Heart left ventricle (tissue), 16 donors: Measurements from ENCODE around the gene CTDP1. TPM values are rescaled to one million over a fixed set of nuclear protein-coding genes. Genes with fewer than 3 reads are reported as not detected.

Source experiments
- ATAC-seq, 4 donors: fragments of 200-7000 bp; cut with Tn5 transposase; one replicate each; pipeline ENCODE4 v1.9.1; 2020 to 2022; ENCODE audit warnings: moderate library complexity in 4 of 4, mild to moderate bottlenecking in 3 of 4, moderate number of reproducible peaks in 1 of 4
- DNase-seq, 5 donors: peaks; one replicate each; pipeline ENCODE4 v3.0.0-alpha.2; 2020
- H3K27ac ChIP-seq, 12 donors: fragments of 200-600 bp; sonication (generic) in 4 of 12; one replicate each; pipeline versions ENCODE4 v1.5.0 to v1.8.0; 2016 to 2022; ENCODE audit warnings: mild to moderate bottlenecking in 2 of 12
- H3K27me3 ChIP-seq, 9 donors: fragments of 200-600 bp; sonication (generic) in 2 of 9; one replicate each; pipeline versions ENCODE4 v1.5.1 to v1.8.0; 2016 to 2022; ENCODE audit warnings: mild to moderate bottlenecking in 3 of 9
- H3K36me3 ChIP-seq, 9 donors: fragments of 200-600 bp; sonication (generic) in 2 of 9; one replicate each; pipeline versions ENCODE4 v1.5.0 to v1.8.0; 2018 to 2022; ENCODE audit warnings: mild to moderate bottlenecking in 2 of 9
- H3K4me1 ChIP-seq, 12 donors: fragments of 200-600 bp; sonication (generic) in 4 of 12; one replicate each; pipeline versions ENCODE4 v1.5.0 to v1.8.0; 2016 to 2022; ENCODE audit warnings: mild to moderate bottlenecking in 3 of 12
- H3K4me3 ChIP-seq, 12 donors: fragments of 200-600 bp; sonication (generic) in 4 of 12; one replicate each; pipeline versions ENCODE4 v1.5.0 to v1.8.0; 2017 to 2022; ENCODE audit warnings: mild to moderate bottlenecking in 9 of 12, moderate library complexity in 4 of 12
- H3K9me3 ChIP-seq, 12 donors: fragments of 200-600 bp; sonication (generic) in 4 of 12; one replicate each; pipeline versions ENCODE4 v1.5.0 to v1.8.0; 2016 to 2022; ENCODE audit warnings: mild to moderate bottlenecking in 1 of 12
- POLR2A ChIP-seq, 2 donors: fragments of 450-650 bp; IDR thresholded peaks; one replicate each; pipeline ENCODE4 v1.6.1; 2017; ENCODE audit warnings: antibody characterized with exemption in 2 of 2, mild to moderate bottlenecking in 2 of 2, moderate library complexity in 2 of 2
- WGBS, 4 donors: extraction: QIAGEN DNeasy Blood & Tissue Kit in 2 of 4; methylation state at CpG; one replicate each; pipeline versions ENCODE4 v1.1.5 to v1.1.7; 2013 to 2018; 5-methylcytosine and 5-hydroxymethylcytosine counted together
- intact Hi-C, 10 donors: fragments of 100-400 bp; cut with DNase I; formaldehyde crosslinking; loops; one replicate each; pipeline versions ENCODE4 v1.11.1 to v1.14.2; 2022
- polyA plus RNA-seq, 2 donors: library from polyadenylated mRNA; stranded (reverse); fragments of 200-250 nt; gene quantifications; one replicate each; pipeline ENCODE4 v1.2.3, GENCODE V29; 2013
- total RNA-seq, 9 donors: library from RNA; depleted of rRNA in 2 of 9; stranded (reverse); fragments of >200 nt in 2 of 9; fragmentation: NEBNext Ultra II Directional in 3 of 9; extraction: Animal tissue kit (Norgen Biotek cat#: 25700) in 3 of 9; gene quantifications; one replicate each; pipeline versions ENCODE4 v1.1.0 to v1.2.4, GENCODE V29; 2016 to 2023
- TF ChIP-seq, protein P1 (sequence below), 12 donors: fragments of 200-600 bp; sonication (generic) in 4 of 12; IDR thresholded peaks; one replicate each; pipeline versions ENCODE4 v1.5.0 to v1.8.0; 2018 to 2022; ENCODE audit warnings: antibody characterized with exemption in 12 of 12, mild to moderate bottlenecking in 5 of 12
- donor health status: ischemic (EF 13 %, LVEDD 7.1; RV severe dilation, severe dysfunction).
- donor health status: healthy with polysubstance abuse.
- donor health status: DM: no; HTN: yes; CAD: no.
- donor health status: DM: no; HTN: no; CAD: no.
- donor health status: ischemic (EF 25% LVEDD 6.9; RV normal size, moderate dysfunction).
- donor health status: ischemic (EF 25% LVEDD 5.7; RV mildly dilated, moderate dysfunction).
- donor health status: healthy.
- donor health status: DM: yes; HTN: yes; CAD: no.
- donor health status: ischemic (EF 35%, LVEDD 5.7; RV mildly dilated, moderate dysfunction).
- donor health status: nonischemic (EF 11% LVEDD 7.7; RV severe dilation, severe dysfunction).
- donor health status: DM: yes; HTN: yes; CAD: no.
- donor health status: PGD.
- donor health status: ischemic (EF 29% LVEDD 5.4; RV normal size, mild dysfunction).
- donor health status: nonischemic (EF 23%, LVEDD 6.1; RV moderate dilation, normal function).

The CTDP1 gene
- total and polyA plus RNA-seq, 11 donors: 6.0 to 17.1 (median 10.3) TPM

DNA sequence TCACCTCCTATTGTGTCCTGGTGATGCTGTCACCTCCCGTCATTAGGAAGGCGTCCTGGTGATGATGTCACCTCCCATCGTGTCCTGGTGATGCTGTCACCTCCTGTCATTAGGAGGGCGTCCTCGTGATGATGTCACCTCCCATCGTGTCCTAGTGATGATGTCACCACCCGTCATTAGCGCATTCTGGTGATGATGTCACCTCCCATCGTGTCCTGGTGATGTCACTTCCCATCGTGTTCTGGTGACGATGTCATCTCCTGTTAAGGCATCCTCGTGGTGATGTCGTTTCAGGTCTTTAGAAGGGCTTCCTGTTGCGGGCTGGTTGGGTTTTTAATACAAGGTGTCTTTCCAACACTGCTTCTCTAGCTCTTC lies 40.7 kb downstream of the CTDP1 start:
- TF ChIP-seq, protein P1, sequence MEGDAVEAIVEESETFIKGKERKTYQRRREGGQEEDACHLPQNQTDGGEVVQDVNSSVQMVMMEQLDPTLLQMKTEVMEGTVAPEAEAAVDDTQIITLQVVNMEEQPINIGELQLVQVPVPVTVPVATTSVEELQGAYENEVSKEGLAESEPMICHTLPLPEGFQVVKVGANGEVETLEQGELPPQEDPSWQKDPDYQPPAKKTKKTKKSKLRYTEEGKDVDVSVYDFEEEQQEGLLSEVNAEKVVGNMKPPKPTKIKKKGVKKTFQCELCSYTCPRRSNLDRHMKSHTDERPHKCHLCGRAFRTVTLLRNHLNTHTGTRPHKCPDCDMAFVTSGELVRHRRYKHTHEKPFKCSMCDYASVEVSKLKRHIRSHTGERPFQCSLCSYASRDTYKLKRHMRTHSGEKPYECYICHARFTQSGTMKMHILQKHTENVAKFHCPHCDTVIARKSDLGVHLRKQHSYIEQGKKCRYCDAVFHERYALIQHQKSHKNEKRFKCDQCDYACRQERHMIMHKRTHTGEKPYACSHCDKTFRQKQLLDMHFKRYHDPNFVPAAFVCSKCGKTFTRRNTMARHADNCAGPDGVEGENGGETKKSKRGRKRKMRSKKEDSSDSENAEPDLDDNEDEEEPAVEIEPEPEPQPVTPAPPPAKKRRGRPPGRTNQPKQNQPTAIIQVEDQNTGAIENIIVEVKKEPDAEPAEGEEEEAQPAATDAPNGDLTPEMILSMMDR (IDR thresholded peaks at IDR 0.05): no peak
- TF ChIP-seq POLR2A (IDR thresholded peaks at IDR 0.05): no peak
- DNase-seq (peak in 1 of 5 donors; percentile 7), ATAC-seq (no peak)
- 88 to 94% (median 89%) methylated on average over 9 to 14 of the region's 14 CpGs for WGBS, 4 donors
- no peak overlapping the region for H3K27ac ChIP-seq
- intact Hi-C loops: no loop called here
- no peaks in the 10 kb centered on the region for H3K9me3 ChIP-seq
- H3K4me1 ChIP-seq: no peaks in the 10 kb centered on the region
- peaks cover 0 to 84% (median 59%) of the 10 kb centered on the region in 9 donors for H3K36me3 ChIP-seq
- H3K27me3 ChIP-seq: no peaks in the 10 kb centered on the region
- H3K4me3 ChIP-seq: no peak overlapping the region

DNA sequence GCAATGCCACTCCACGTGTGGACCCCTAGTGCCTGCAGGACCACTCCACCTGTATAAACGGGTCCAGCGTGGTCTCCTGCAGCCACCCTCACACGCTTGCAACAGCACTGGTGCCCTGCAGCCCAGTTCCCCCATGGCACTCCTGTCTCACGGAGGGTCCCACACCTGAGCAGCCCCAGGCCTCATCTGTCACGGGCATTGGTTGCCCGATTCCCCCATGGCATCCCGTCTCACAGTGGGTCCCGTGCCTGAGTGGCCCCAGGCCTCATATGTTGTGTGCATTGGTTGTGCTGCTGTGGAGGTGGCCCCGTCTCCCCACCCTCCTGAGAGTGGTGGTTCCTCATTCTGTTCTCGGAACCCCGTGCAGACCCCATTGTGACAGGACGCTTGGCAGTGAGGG lies 43.4 kb downstream of the CTDP1 start:
- Histone ChIP-seq H3K27me3 (no peaks in the 10 kb centered on the region), H3K9me3 (no peaks in the 10 kb centered on the region), H3K36me3 (peaks cover 0 to 79% (median 47%) of the 10 kb centered on the region in 9 donors), H3K27ac (no peak overlapping the region), H3K4me3 (no peak overlapping the region), H3K4me1 (no peaks in the 10 kb centered on the region)
- ATAC-seq (peak in 2 of 4 donors; percentile 8 to 29), DNase-seq (peak in 2 of 5 donors; percentile 8 to 14)
- TF ChIP-seq POLR2A (IDR thresholded peaks at IDR 0.05): no peak
- TF ChIP-seq, protein P1 (IDR thresholded peaks at IDR 0.05): no peak
- 95 to 99% (median 99%) methylated on average over 12 to 13 of the region's 13 CpGs for WGBS, 4 donors
- intact Hi-C loops: no loop called here

DNA sequence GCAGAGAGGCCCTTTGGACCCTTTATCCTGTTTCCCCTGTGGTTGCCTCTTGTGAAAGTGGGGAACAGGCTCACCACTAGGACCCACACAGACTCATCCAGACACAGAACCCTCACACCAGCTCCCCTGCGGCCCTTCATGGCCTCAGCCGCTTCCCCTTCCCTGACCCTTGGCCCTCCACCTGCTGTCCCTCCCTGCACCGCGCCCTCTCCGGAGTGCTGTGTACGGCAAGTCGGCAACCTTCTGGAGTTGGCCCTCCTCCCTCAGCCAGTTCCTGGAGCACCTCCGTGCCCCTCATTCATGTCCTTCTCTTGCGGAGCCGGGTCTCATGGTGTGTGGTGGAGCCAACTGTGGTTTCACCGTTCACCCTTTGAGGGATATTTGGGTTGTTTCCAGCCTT lies 44.0 kb downstream of the CTDP1 start:
- WGBS, 4 donors: 87 to 89% (median 87%) methylated on average over 9 to 11 of the region's 11 CpGs

DNA sequence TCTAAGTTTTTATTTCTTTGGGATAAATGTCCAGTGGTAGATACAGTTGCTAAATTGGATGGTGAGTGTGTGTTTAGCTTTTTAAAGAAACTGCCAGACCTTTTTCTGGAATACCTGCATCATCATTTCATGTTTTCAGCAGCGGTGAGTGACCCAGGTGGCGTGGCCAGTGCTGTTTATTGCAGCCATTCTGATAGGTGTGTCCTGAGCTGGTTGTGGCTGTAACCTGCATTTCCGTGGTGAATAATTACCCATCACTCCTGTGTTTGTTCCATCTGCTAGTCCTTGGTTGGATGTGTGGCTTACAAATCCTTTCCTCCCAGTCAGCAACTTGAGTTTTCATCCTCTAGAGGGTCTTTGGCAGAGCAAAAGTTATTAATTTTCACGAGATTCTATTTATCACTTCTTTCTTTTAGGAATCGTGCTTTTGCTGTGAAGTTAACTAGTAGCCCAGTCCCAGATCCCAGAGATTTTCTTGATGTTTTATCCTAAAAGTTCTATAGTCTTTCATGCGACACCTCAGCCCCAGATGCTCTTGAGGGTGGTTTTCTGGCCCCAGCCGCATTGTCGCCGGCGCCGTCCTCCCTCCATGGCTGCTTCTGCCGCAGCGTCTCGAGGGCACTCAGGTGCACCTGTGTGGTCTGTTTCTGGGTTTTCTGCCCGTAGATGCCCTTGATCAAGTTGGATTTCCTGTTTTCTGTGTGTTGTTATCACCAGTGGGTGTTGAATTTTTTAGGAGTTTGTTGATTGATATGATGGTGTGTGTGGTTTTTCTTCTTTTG lies 44.9 kb downstream of the CTDP1 start:
- no peaks in the 10 kb centered on the region for H3K4me1 ChIP-seq
- DNase-seq (peak in 1 of 5 donors; percentile 5), ATAC-seq (no peak)
- WGBS, 4 donors: 90 to 96% (median 95%) methylated on average over 15 of the region's 15 CpGs
- no peak overlapping the region for H3K4me3 ChIP-seq
- no peaks in the 10 kb centered on the region for H3K27me3 ChIP-seq
- TF ChIP-seq POLR2A (IDR thresholded peaks at IDR 0.05): no peak
- TF ChIP-seq, protein P1 (IDR thresholded peaks at IDR 0.05): no peak
- intact Hi-C loops: no loop called here
- H3K9me3 ChIP-seq: no peaks in the 10 kb centered on the region
- H3K27ac ChIP-seq: no peak overlapping the region
- H3K36me3 ChIP-seq: peaks cover 0 to 79% (median 44%) of the 10 kb centered on the region in 9 donors

More for the DNA sequence above, 44.0 kb downstream of the CTDP1 start:
- no peak overlapping the region for H3K4me3 ChIP-seq
- no peak for TF ChIP-seq POLR2A (IDR thresholded peaks at IDR 0.05)
- TF ChIP-seq, protein P1 (IDR thresholded peaks at IDR 0.05): no peak
- no peaks in the 10 kb centered on the region for H3K4me1 ChIP-seq
- peaks cover 0 to 78% (median 43%) of the 10 kb centered on the region in 9 donors for H3K36me3 ChIP-seq
- H3K9me3 ChIP-seq: no peaks in the 10 kb centered on the region
- H3K27me3 ChIP-seq: no peaks in the 10 kb centered on the region
- ATAC-seq (no peak), DNase-seq (peak in 1 of 5 donors; percentile 23)
- intact Hi-C loops: no loop called here
- H3K27ac ChIP-seq: no peak overlapping the region
